HepG2 (cell line): ENCODE data around the gene ASB5. TPM values are rescaled to one million over a fixed set of nuclear protein-coding genes. Genes with fewer than 3 reads are reported as not detected.

Experiments
- ATAC-seq: fragments of 200-7000 bp; cut with Tn5 transposase; 3 replicates; pipeline ENCODE4 v1.9.1; 2020; ENCODE audit warnings: mild to moderate bottlenecking, moderate library complexity
- BruUV-seq: library from RNA; stranded (reverse); fragments of 400-500 nt; replicated peaks from 2 replicates; lab custom pipeline; 2021; lab: Mats Ljungman, UMichigan
- CTCF ChIA-PET: fragments of 300-600 bp; formaldehyde crosslinking; extraction: SDS; loops from one replicate; lab custom pipeline; 2021; ENCODE audit warnings: low total read pairs, inconsistent platforms, low intra/inter-chr PET ratio; lab: Yijun Ruan, JAX
- POLR2A ChIA-PET: fragments of 350-600 bp; sonication (Branson Sonifier 250); formaldehyde crosslinking; loops from one replicate; lab custom pipeline; 2020; ENCODE audit warnings: antibody characterized with exemption, inconsistent platforms; lab: Yijun Ruan, JAX
- DNase-seq: peaks from one replicate; pipeline ENCODE4 v3.0.0-alpha.2; 2015; ENCODE audit warnings: low spot score
- FAIRE-seq: peaks from 3 replicates; lab custom pipeline; 2011; peaks lifted over from hg19 to GRCh38; lab: Jason Lieb, UNC
- H2AFZ ChIP-seq: one replicate; pipeline ENCODE4 v1.6.1; 2011; ENCODE audit warnings: low read length, inconsistent platforms
- H3K27ac ChIP-seq: fragments of 300-600 bp; 3 replicates; pipeline ENCODE4 v1.8.0; 2011; ENCODE audit warnings: mixed run types, mild to moderate bottlenecking, mixed read lengths, low read length, inconsistent platforms; ENCODE audit not compliant: insufficient read depth; ENCODE audit errors: extremely low read length
- H3K27me3 ChIP-seq, 2 experiments: fragments of 200-600 bp in 1 of 2; 2 replicates in 1 of 2; 3 replicates in 1 of 2; pipeline versions ENCODE4 v1.6.0 to v1.8.0; 2011; ENCODE audit warnings: low read length in 2 of 2, mild to moderate bottlenecking in 2 of 2, moderate library complexity in 2 of 2, inconsistent platforms in 1 of 2; ENCODE audit not compliant: insufficient read depth in 2 of 2, control insufficient read depth in 1 of 2
- H3K36me3 ChIP-seq, 2 experiments: fragments of 200-600 bp in 1 of 2; replicated peaks in 1 of 2; 2 replicates in 1 of 2; 3 replicates in 1 of 2; pipeline versions ENCODE4 v1.5.1 to v1.8.0; 2011; ENCODE audit warnings: low read length in 2 of 2, inconsistent platforms in 1 of 2; ENCODE audit not compliant: insufficient read depth in 2 of 2, control insufficient read depth in 1 of 2
- H3K4me1 ChIP-seq: 2 replicates; pipeline ENCODE4 v1.5.1; 2012; ENCODE audit warnings: low read length, inconsistent platforms; ENCODE audit not compliant: insufficient read depth
- H3K4me2 ChIP-seq: 2 replicates; pipeline ENCODE4 v1.6.0; 2011; ENCODE audit warnings: low read depth, low read length, inconsistent platforms
- H3K4me3 ChIP-seq, 3 experiments: fragments of 200-600 bp in 1 of 3; sonication (generic), shearing (Covaris generic) in 1 of 3; replicated peaks in 1 of 3; 2 replicates each; pipeline ENCODE4 v1.5.1; 2011 to 2016; ENCODE audit warnings: low read length in 3 of 3, inconsistent platforms in 2 of 3, low read depth in 2 of 3, mild to moderate bottlenecking in 2 of 3, control low read depth in 1 of 3, mixed read lengths in 1 of 3; ENCODE audit not compliant: insufficient read depth in 1 of 3
- H3K79me2 ChIP-seq: one replicate; pipeline ENCODE4 v1.6.1; 2011; ENCODE audit warnings: low read length, inconsistent platforms; ENCODE audit not compliant: insufficient read depth
- H3K9ac ChIP-seq: 2 replicates; pipeline ENCODE4 v1.6.0; 2011; ENCODE audit warnings: mild to moderate bottlenecking, low read depth, low read length, inconsistent platforms; ENCODE audit not compliant: insufficient read depth
- H3K9me3 ChIP-seq: 2 replicates; pipeline ENCODE4 v1.5.1; 2012; ENCODE audit warnings: mild to moderate bottlenecking, low read length
- H4K20me1 ChIP-seq: 2 replicates; pipeline ENCODE4 v1.6.0; 2011; ENCODE audit warnings: inconsistent platforms, mild to moderate bottlenecking, low read length, moderate library complexity; ENCODE audit not compliant: insufficient read depth
- HHEX ChIP-seq: IDR thresholded peaks from 2 replicates; pipeline ENCODE4 v1.6.1; 2016; ENCODE audit warnings: control low read depth
- KAT7 ChIP-seq: IDR thresholded peaks from 2 replicates; pipeline ENCODE4 v1.6.1; 2018; ENCODE audit warnings: borderline replicate concordance, missing compliant biosample characterization
- KLF15 ChIP-seq: sonication (generic); formaldehyde crosslinking; IDR thresholded peaks from 2 replicates; pipeline ENCODE4 v1.8.1; 2023; ENCODE audit warnings: borderline replicate concordance, mild to moderate bottlenecking, inconsistent platforms, missing genetic modification reagents, mixed read lengths
- NONO ChIP-seq, 2 experiments: fragments of 450-650 bp in 1 of 2; sonication (generic) in 1 of 2; formaldehyde crosslinking in 1 of 2; IDR thresholded peaks in 1 of 2; conservative IDR thresholded peaks in 1 of 2; 2 replicates each; pipeline versions ENCODE4 v1.6.1 to v1.8.0; 2017 to 2022; ENCODE audit warnings: mild to moderate bottlenecking in 1 of 2, missing genetic modification reagents in 1 of 2, moderate library complexity in 1 of 2
- YY1 ChIP-seq: IDR thresholded peaks from 2 replicates; pipeline ENCODE4 v1.6.1; 2011; ENCODE audit warnings: low read length, low read depth, moderate library complexity, mild to moderate bottlenecking; ENCODE audit not compliant: insufficient read depth, insufficient replicate concordance
- ZNF138 ChIP-seq: sonication (generic); formaldehyde crosslinking; IDR thresholded peaks from 2 replicates; pipeline ENCODE4 v1.5.0; 2020; ENCODE audit warnings: mild to moderate bottlenecking, low read depth, missing genetic modification reagents
- ZNF256 ChIP-seq: sonication (generic); formaldehyde crosslinking; conservative IDR thresholded peaks from 2 replicates; pipeline ENCODE4 v1.4.0; 2020; ENCODE audit warnings: missing genetic modification reagents
- ZNF674 ChIP-seq: sonication (generic); formaldehyde crosslinking; IDR thresholded peaks from 2 replicates; pipeline ENCODE4 v1.5.0; 2020; ENCODE audit warnings: low read depth, mild to moderate bottlenecking, missing genetic modification reagents
- WGBS: methylation state at CpG from one replicate; pipeline ENCODE4 v1.1.6; 2017; ENCODE audit warnings: low lambda C conversion rate; 5-methylcytosine and 5-hydroxymethylcytosine counted together
- in situ Hi-C: cut with HindIII; loops from 2 replicates; pipeline ENCODE4 v1.10.0; 2017; ENCODE audit warnings: low pct_unique_long_range_greater_than_20kb; ENCODE audit not compliant: extremely low pct_ligation_motif_present
- intact Hi-C: fragments of 100-400 bp; cut with micrococcal nuclease; formaldehyde crosslinking; loops from one replicate; pipeline ENCODE4 v1.10.0; 2022; ENCODE audit not compliant: unreplicated experiment
- polyA plus RNA-seq, 8 experiments: library from polyadenylated mRNA; depleted of rRNA in 3 of 8; stranded (reverse) in 7 of 8; unstranded in 1 of 8; fragments of >200 nt; fragmentation: Illumina TruSeq in 4 of 8; extraction: Trizol in 4 of 8; gene quantifications; 2 replicates each; pipeline versions ENCODE4 v1.2.1 to v1.2.3, GENCODE V29; 2011 to 2016; ENCODE audit warnings: low read depth in 4 of 8, missing spikeins in 1 of 8, mixed read lengths in 1 of 8; ENCODE audit not compliant: insufficient read depth in 1 of 8
- total RNA-seq, 5 experiments: library from RNA; depleted of rRNA; stranded (reverse); fragments of >200 nt; fragmentation: Illumina TruSeq; extraction: Trizol; gene quantifications; 2 replicates each; pipeline ENCODE4 v1.2.3, GENCODE V29; 2016; ENCODE audit warnings: low read depth in 1 of 5
- TF ChIP-seq, protein P1 (sequence below): sonication (generic); formaldehyde crosslinking; IDR thresholded peaks from 2 replicates; pipeline ENCODE4; 2020; ENCODE audit warnings: missing genetic modification reagents, mild to moderate bottlenecking, borderline replicate concordance
- TF ChIP-seq, protein P2 (sequence below): sonication (generic); formaldehyde crosslinking; IDR thresholded peaks from 2 replicates; pipeline ENCODE4 v1.5.0; 2020; ENCODE audit warnings: mild to moderate bottlenecking, missing genetic modification reagents, borderline replicate concordance
- TF ChIP-seq, protein P3 (sequence below): sonication (generic); formaldehyde crosslinking; IDR thresholded peaks from 2 replicates; pipeline ENCODE4 v1.5.0; 2020; ENCODE audit warnings: missing genetic modification reagents, mild to moderate bottlenecking, borderline replicate concordance

ASB5 gene
- total and polyA plus RNA-seq, 2 of the 13 experiments (the other 11 are each of a cell fraction or from before 2014, with no cell fraction given): not detected

DNA sequence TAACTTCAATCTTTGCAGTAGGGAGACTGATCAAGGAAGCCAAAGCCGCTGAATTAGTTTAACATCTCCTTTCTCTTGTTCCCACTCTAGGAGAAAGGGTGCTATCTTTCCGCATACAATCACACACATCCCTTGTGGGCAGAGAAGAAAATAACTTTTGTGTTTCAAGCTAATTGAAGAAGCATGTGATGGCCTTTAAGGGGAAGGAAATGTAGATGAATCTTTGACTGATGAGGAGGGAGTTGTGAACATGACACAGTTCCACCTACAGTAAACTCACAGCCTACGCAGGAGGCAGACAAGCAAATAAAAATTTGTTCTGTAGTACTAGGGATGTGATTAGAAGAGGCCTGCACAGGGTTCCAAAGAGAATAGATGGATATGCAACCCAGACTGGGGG is 58.9 kb downstream of the ASB5 start:
- Histone ChIP-seq H4K20me1 (no peaks in the 10 kb centered on the region), H3K79me2 (no peaks in the 10 kb centered on the region), H3K36me3 (no peaks in the 10 kb centered on the region), H3K9ac (no peak overlapping the region), H2AFZ (no peak overlapping the region), H3K9me3 (no peaks in the 10 kb centered on the region), H3K4me3 (no peak overlapping the region), H3K4me1 (no peaks in the 10 kb centered on the region), H3K27ac (no peak overlapping the region), H3K4me2 (no peak overlapping the region), H3K27me3 (no peaks in the 10 kb centered on the region; a peak in 1 of 5 replicates)
- WGBS: 6% methylated on average over 3 of the region's 3 CpGs
- intact Hi-C loops (no loop called here), in situ Hi-C loops (no loop called here)
- ChIA-PET CTCF (no interaction called here), POLR2A (no interaction called here)
- ATAC-seq (no peak), FAIRE-seq (no peak), DNase-seq (no peak)
- no TSS peak for BruUV-seq
- TF ChIP-seq KAT7 (CRISPR knock-in tag): no peak
- TF ChIP-seq KLF15 (CRISPR knock-in tag): no peak
- TF ChIP-seq, protein P1, sequence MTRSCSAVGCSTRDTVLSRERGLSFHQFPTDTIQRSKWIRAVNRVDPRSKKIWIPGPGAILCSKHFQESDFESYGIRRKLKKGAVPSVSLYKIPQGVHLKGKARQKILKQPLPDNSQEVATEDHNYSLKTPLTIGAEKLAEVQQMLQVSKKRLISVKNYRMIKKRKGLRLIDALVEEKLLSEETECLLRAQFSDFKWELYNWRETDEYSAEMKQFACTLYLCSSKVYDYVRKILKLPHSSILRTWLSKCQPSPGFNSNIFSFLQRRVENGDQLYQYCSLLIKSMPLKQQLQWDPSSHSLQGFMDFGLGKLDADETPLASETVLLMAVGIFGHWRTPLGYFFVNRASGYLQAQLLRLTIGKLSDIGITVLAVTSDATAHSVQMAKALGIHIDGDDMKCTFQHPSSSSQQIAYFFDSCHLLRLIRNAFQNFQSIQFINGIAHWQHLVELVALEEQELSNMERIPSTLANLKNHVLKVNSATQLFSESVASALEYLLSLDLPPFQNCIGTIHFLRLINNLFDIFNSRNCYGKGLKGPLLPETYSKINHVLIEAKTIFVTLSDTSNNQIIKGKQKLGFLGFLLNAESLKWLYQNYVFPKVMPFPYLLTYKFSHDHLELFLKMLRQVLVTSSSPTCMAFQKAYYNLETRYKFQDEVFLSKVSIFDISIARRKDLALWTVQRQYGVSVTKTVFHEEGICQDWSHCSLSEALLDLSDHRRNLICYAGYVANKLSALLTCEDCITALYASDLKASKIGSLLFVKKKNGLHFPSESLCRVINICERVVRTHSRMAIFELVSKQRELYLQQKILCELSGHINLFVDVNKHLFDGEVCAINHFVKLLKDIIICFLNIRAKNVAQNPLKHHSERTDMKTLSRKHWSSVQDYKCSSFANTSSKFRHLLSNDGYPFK: no peak
- TF ChIP-seq HHEX (CRISPR knock-in tag): no peak
- TF ChIP-seq, protein P2, sequence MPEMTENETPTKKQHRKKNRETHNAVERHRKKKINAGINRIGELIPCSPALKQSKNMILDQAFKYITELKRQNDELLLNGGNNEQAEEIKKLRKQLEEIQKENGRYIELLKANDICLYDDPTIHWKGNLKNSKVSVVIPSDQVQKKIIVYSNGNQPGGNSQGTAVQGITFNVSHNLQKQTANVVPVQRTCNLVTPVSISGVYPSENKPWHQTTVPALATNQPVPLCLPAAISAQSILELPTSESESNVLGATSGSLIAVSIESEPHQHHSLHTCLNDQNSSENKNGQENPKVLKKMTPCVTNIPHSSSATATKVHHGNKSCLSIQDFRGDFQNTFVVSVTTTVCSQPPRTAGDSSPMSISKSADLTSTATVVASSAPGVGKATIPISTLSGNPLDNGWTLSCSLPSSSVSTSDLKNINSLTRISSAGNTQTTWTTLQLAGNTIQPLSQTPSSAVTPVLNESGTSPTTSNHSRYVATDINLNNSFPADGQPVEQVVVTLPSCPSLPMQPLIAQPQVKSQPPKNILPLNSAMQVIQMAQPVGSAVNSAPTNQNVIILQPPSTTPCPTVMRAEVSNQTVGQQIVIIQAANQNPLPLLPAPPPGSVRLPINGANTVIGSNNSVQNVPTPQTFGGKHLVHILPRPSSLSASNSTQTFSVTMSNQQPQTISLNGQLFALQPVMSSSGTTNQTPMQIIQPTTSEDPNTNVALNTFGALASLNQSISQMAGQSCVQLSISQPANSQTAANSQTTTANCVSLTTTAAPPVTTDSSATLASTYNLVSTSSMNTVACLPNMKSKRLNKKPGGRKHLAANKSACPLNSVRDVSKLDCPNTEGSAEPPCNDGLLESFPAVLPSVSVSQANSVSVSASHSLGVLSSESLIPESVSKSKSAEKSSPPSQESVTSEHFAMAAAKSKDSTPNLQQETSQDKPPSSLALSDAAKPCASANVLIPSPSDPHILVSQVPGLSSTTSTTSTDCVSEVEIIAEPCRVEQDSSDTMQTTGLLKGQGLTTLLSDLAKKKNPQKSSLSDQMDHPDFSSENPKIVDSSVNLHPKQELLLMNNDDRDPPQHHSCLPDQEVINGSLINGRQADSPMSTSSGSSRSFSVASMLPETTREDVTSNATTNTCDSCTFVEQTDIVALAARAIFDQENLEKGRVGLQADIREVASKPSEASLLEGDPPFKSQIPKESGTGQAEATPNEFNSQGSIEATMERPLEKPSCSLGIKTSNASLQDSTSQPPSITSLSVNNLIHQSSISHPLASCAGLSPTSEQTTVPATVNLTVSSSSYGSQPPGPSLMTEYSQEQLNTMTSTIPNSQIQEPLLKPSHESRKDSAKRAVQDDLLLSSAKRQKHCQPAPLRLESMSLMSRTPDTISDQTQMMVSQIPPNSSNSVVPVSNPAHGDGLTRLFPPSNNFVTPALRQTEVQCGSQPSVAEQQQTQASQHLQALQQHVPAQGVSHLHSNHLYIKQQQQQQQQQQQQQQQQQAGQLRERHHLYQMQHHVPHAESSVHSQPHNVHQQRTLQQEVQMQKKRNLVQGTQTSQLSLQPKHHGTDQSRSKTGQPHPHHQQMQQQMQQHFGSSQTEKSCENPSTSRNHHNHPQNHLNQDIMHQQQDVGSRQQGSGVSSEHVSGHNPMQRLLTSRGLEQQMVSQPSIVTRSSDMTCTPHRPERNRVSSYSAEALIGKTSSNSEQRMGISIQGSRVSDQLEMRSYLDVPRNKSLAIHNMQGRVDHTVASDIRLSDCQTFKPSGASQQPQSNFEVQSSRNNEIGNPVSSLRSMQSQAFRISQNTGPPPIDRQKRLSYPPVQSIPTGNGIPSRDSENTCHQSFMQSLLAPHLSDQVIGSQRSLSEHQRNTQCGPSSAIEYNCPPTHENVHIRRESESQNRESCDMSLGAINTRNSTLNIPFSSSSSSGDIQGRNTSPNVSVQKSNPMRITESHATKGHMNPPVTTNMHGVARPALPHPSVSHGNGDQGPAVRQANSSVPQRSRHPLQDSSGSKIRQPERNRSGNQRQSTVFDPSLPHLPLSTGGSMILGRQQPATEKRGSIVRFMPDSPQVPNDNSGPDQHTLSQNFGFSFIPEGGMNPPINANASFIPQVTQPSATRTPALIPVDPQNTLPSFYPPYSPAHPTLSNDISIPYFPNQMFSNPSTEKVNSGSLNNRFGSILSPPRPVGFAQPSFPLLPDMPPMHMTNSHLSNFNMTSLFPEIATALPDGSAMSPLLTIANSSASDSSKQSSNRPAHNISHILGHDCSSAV (CRISPR knock-in tag): no peak
- TF ChIP-seq, protein P3, sequence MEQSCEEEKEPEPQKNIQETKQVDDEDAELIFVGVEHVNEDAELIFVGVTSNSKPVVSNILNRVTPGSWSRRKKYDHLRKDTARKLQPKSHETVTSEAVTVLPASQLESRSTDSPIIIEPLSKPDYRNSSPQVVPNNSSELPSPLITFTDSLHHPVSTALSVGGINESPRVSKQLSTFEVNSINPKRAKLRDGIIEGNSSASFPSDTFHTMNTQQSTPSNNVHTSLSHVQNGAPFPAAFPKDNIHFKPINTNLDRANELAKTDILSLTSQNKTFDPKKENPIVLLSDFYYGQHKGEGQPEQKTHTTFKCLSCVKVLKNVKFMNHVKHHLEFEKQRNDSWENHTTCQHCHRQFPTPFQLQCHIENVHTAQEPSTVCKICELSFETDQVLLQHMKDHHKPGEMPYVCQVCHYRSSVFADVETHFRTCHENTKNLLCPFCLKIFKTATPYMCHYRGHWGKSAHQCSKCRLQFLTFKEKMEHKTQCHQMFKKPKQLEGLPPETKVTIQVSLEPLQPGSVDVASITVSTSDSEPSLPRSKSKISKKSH (CRISPR knock-in tag): no peak
- no peak for TF ChIP-seq ZNF674 (CRISPR knock-in tag)
- no peak for TF ChIP-seq YY1
- no peak for TF ChIP-seq ZNF138 (CRISPR knock-in tag)
- no peak for TF ChIP-seq NONO (IDR thresholded peaks at IDR 0.05)
- TF ChIP-seq NONO (CRISPR knock-in tag; conservative IDR thresholded peaks at IDR 0.05): no peak
- TF ChIP-seq ZNF256 (CRISPR knock-in tag): no peak
